Fibroblast of lung (primary cell): Measurements from ENCODE around the gene DNM3.

Source experiments
- CTCF ChIP-seq, 2 donors: IDR thresholded peaks in 1 of 2; conservative IDR thresholded peaks in 1 of 2; 1 replicate in 1 of 2; 2 replicates in 1 of 2; pipeline ENCODE4 v1.5.1; 2011 to 2012; ENCODE audit warnings: low read length in 2 of 2, control low read depth in 1 of 2, inconsistent platforms in 1 of 2, low read depth in 1 of 2, mild to moderate bottlenecking in 1 of 2
- EZH2 ChIP-seq: IDR thresholded peaks from 2 replicates; pipeline ENCODE4 v1.5.1; 2012; ENCODE audit warnings: low read length, control low read depth, mild to moderate bottlenecking; ENCODE audit errors: missing control alignments

GRCh38 chr1:172308142-172308541 lies 466.8 kb downstream of the DNM3 start:
- no peak for TF ChIP-seq CTCF (conservative IDR thresholded peaks at IDR 0.05 in 1 of 2, IDR thresholded peaks at IDR 0.05 in 1 of 2; ENCODE audit: low read depth in 1 of 2, low read length in 2 of 2)
- TF ChIP-seq EZH2, result no peak
